Activated effector memory CD4-positive, alpha-beta T cell treated with anti-CD3 and anti-CD28 coated beads, Interleukin-2, amount 50 U/mL, for 16 hours (primary cell): ENCODE measurements around the gene TMEM130.

Experiments used
- DNase-seq: peaks from one replicate; pipeline ENCODE4 v3.0.0-alpha.2; 2020

The TMEM130 gene

GRCh38 chr7:98840096-98840495 lies 29.7 kb downstream of the TMEM130 start:
- no peak for DNase-seq

- DNase-seq, result no peak
Measured at GRCh38 chr7:98837630-98837972, 32.2 kb downstream of the TMEM130 start.

- DNase-seq, result peak; percentile 63
Measured at GRCh38 chr7:98836811-98837629, 32.8 kb downstream of the TMEM130 start.

GRCh38 chr7:98834949-98835348 lies 34.9 kb downstream of the TMEM130 start:
- DNase-seq, result no peak

GRCh38 chr7:98833022-98833421 lies 36.8 kb downstream of the TMEM130 start:
- DNase-seq, result no peak

GRCh38 chr7:98831641-98832221 lies 38.1 kb downstream of the TMEM130 start:
- DNase-seq, result peak; percentile 81

GRCh38 chr7:98830972-98831548 lies 38.8 kb downstream of the TMEM130 start:
- DNase-seq, result no peak

- no peak for DNase-seq
Measured at GRCh38 chr7:98828368-98828767, 41.4 kb downstream of the TMEM130 start.

- no peak for DNase-seq
Measured at GRCh38 chr7:98827258-98827657, 42.6 kb downstream of the TMEM130 start.

- no peak for DNase-seq
Measured at GRCh38 chr7:98826811-98827231, 43.0 kb downstream of the TMEM130 start.

GRCh38 chr7:98826387-98826786 lies 43.4 kb downstream of the TMEM130 start:
- no peak for DNase-seq

GRCh38 chr7:98823226-98823625 lies 46.6 kb downstream of the TMEM130 start:
- DNase-seq, result no peak

GRCh38 chr7:98821348-98821747 lies 48.5 kb downstream of the TMEM130 start:
- no peak for DNase-seq

GRCh38 chr7:98816967-98817710 lies 52.7 kb downstream of the TMEM130 start:
- DNase-seq, result no peak

GRCh38 chr7:98816241-98816640 lies 53.6 kb downstream of the TMEM130 start:
- DNase-seq, result no peak

GRCh38 chr7:98815313-98815712 lies 54.5 kb downstream of the TMEM130 start:
- no peak for DNase-seq

- DNase-seq, result no peak
Measured at GRCh38 chr7:98811299-98811698, 58.5 kb downstream of the TMEM130 start.

- DNase-seq, result no peak
Measured at GRCh38 chr7:98810153-98810802, 59.5 kb downstream of the TMEM130 start.

GRCh38 chr7:98808751-98809460 lies 60.9 kb downstream of the TMEM130 start:
- no peak for DNase-seq

GRCh38 chr7:98807068-98808048 lies 62.5 kb downstream of the TMEM130 start:
- no peak for DNase-seq
